ENCODE results near the gene DSG1.

GRCh38 chr18:31278609-31279071, 39.3 kb upstream of the DSG1 start:
- TF ChIP-seq POLR2A (IDR thresholded peaks at IDR 0.05; ENCODE audit: low read depth, low read length) (no peak), TAF1 (IDR thresholded peaks at IDR 0.05; ENCODE audit: borderline replicate concordance, low read depth, low read length) (no peak), POLR2AphosphoS5 (IDR thresholded peaks at IDR 0.05; ENCODE audit: low read depth, low read length) (no peak)
